Fibroblast of skin of right biceps (primary cell): ENCODE measurements around the gene IL12RB2.

Source experiments
- DNase-seq: peaks from one replicate; pipeline ENCODE4 v3.0.0-alpha.2; 2013

The IL12RB2 gene

GRCh38 chr1:67307251-67308060, at the start of gene IL12RB2:
Gene IL12RB2 (plus strand): TSS chr1:67307873. CDS start chr1:67320369, 12,496 bp downstream.
- peak; percentile 2 for DNase-seq

GRCh38 chr1:67261680-67262079, 46.0 kb upstream of the IL12RB2 start:
- no peak for DNase-seq

- DNase-seq, result no peak
These were observed 44.9 kb upstream of the IL12RB2 start for GRCh38 chr1:67262735-67263134.

GRCh38 chr1:67264152-67264551, 43.5 kb upstream of the IL12RB2 start:
- DNase-seq, result no peak

GRCh38 chr1:67264899-67265298, 42.8 kb upstream of the IL12RB2 start:
- DNase-seq, result no peak

- no peak for DNase-seq
These were observed 38.6 kb upstream of the IL12RB2 start for GRCh38 chr1:67269061-67269460.

GRCh38 chr1:67270541-67270940, 37.1 kb upstream of the IL12RB2 start:
- DNase-seq, result no peak

GRCh38 chr1:67273591-67273990, 34.1 kb upstream of the IL12RB2 start:
- DNase-seq, result no peak

- no peak for DNase-seq
These were observed 32.9 kb upstream of the IL12RB2 start for GRCh38 chr1:67274623-67275325.

- no peak for DNase-seq
These were observed 27.0 kb upstream of the IL12RB2 start for GRCh38 chr1:67280696-67281095.

GRCh38 chr1:67281244-67281643, 26.4 kb upstream of the IL12RB2 start:
- no peak for DNase-seq

GRCh38 chr1:67285780-67286488, 21.7 kb upstream of the IL12RB2 start:
- peak; percentile 19 for DNase-seq

GRCh38 chr1:67290236-67290635, 17.4 kb upstream of the IL12RB2 start:
- DNase-seq, result no peak

GRCh38 chr1:67294836-67295617, 12.6 kb upstream of the IL12RB2 start:
- DNase-seq, result no peak

- no peak for DNase-seq
These were observed 8.9 kb upstream of the IL12RB2 start for GRCh38 chr1:67298762-67299161.

GRCh38 chr1:67299296-67299695, 8.4 kb upstream of the IL12RB2 start:
- DNase-seq, result no peak

GRCh38 chr1:67300561-67300960, 7.1 kb upstream of the IL12RB2 start:
- peak; percentile 20 for DNase-seq

- DNase-seq, result no peak
These were observed 3.6 kb upstream of the IL12RB2 start for GRCh38 chr1:67304023-67304422.

- DNase-seq, result no peak
These were observed 1.1 kb upstream of the IL12RB2 start for GRCh38 chr1:67306547-67306946.

- no peak for DNase-seq
These were observed 463 bp downstream of the IL12RB2 start for GRCh38 chr1:67308136-67308535.

GRCh38 chr1:67312615-67313014, 4.9 kb downstream of the IL12RB2 start:
- DNase-seq, result no peak

GRCh38 chr1:67313934-67314671, 6.4 kb downstream of the IL12RB2 start:
- DNase-seq, result no peak
